Caco-2 (cell line): ENCODE results near the gene UBA3. TPM values are rescaled to one million over a fixed set of nuclear protein-coding genes. Genes with fewer than 3 reads are reported as not detected.

Experiments
- BruUV-seq: library from RNA; stranded (reverse); fragments of 400-500 nt; replicated peaks from 2 replicates; lab custom pipeline; 2021; lab: Mats Ljungman, UMichigan
- CTCF ChIA-PET: fragments of 300-600 bp; sonication (Branson Sonifier 250); formaldehyde crosslinking; loops from one replicate; lab custom pipeline; 2022; ENCODE audit warnings: antibody characterized with exemption; lab: Charles Lee
- POLR2A ChIA-PET: fragments of 300-600 bp; sonication (Branson Sonifier 250); formaldehyde crosslinking; loops from one replicate; lab custom pipeline; 2022; ENCODE audit warnings: antibody characterized with exemption; lab: Charles Lee
- DNase-seq, 2 experiments: peaks; one replicate each; pipeline versions ENCODE4 v3.0.0 to v3.0.0-alpha.2; 2020 to 2022
- H3K27me3 ChIP-seq: replicated peaks from 2 replicates; pipeline ENCODE4 v1.6.0; 2011; ENCODE audit warnings: low read length; ENCODE audit not compliant: control insufficient read depth, insufficient read depth
- H3K36me3 ChIP-seq: 2 replicates; pipeline ENCODE4 v1.5.1; 2011; ENCODE audit warnings: low read length; ENCODE audit not compliant: control insufficient read depth, insufficient read depth
- H3K4me1 ChIP-seq: fragments of 250-450 bp; sonication (Bioruptor Pico); 2 replicates; pipeline ENCODE4 v1.5.1; 2020; ENCODE audit warnings: mild to moderate bottlenecking
- H3K4me3 ChIP-seq: 2 replicates; pipeline ENCODE4 v1.5.1; 2011; ENCODE audit warnings: low read depth, mild to moderate bottlenecking, control low read depth, low read length
- H3K9me3 ChIP-seq: fragments of 250-450 bp; sonication (Bioruptor Pico); 2 replicates; pipeline ENCODE4 v1.5.1; 2020; ENCODE audit warnings: mild to moderate bottlenecking, moderate library complexity
- H3K27ac Mint-ChIP-seq: one replicate; pipeline ENCODE4 v1.8.0; 2022; ENCODE audit warnings: mixed read lengths; ENCODE audit not compliant: unreplicated experiment
- H3K27me3 Mint-ChIP-seq: one replicate; pipeline ENCODE4 v1.8.0; 2022; ENCODE audit warnings: mixed read lengths; ENCODE audit not compliant: insufficient read depth, unreplicated experiment
- H3K36me3 Mint-ChIP-seq: one replicate; pipeline ENCODE4 v1.8.0; 2022; ENCODE audit warnings: mild to moderate bottlenecking, mixed read lengths; ENCODE audit not compliant: insufficient read depth, unreplicated experiment
- H3K4me1 Mint-ChIP-seq: one replicate; pipeline ENCODE4 v1.8.0; 2022; ENCODE audit warnings: low read depth, mixed read lengths; ENCODE audit not compliant: unreplicated experiment
- H3K4me3 Mint-ChIP-seq: one replicate; pipeline ENCODE4 v1.8.0; 2022; ENCODE audit warnings: mild to moderate bottlenecking, moderate library complexity, mixed read lengths; ENCODE audit not compliant: unreplicated experiment
- H3K9me3 Mint-ChIP-seq: one replicate; pipeline ENCODE4 v1.8.0; 2022; ENCODE audit warnings: mixed read lengths; ENCODE audit not compliant: unreplicated experiment
- intact Hi-C: fragments of 100-400 bp; cut with micrococcal nuclease; formaldehyde crosslinking; loops from one replicate; pipeline ENCODE4 v1.10.0; 2022; ENCODE audit not compliant: unreplicated experiment
- total RNA-seq: library from RNA; stranded (reverse); gene quantifications from 2 replicates; pipeline ENCODE4 v1.2.3, GENCODE V29; 2022
- TF ChIP-seq, protein P1 (sequence below), 2 experiments: fragments of 200-600 bp in 1 of 2; IDR thresholded peaks; 1 replicate in 1 of 2; 2 replicates in 1 of 2; pipeline versions ENCODE4 v1.5.1 to v1.8.0; 2011 to 2022; ENCODE audit warnings: antibody characterized with exemption in 1 of 2, control low read depth in 1 of 2, inconsistent platforms in 1 of 2, low read depth in 1 of 2, low read length in 1 of 2, mild to moderate bottlenecking in 1 of 2, moderate library complexity in 1 of 2; ENCODE audit not compliant: insufficient read depth in 1 of 2, severe bottlenecking in 1 of 2, unreplicated experiment in 1 of 2

The UBA3 gene
- total RNA-seq, 1 experiment from 2014 or later: 49.6 TPM

DNA sequence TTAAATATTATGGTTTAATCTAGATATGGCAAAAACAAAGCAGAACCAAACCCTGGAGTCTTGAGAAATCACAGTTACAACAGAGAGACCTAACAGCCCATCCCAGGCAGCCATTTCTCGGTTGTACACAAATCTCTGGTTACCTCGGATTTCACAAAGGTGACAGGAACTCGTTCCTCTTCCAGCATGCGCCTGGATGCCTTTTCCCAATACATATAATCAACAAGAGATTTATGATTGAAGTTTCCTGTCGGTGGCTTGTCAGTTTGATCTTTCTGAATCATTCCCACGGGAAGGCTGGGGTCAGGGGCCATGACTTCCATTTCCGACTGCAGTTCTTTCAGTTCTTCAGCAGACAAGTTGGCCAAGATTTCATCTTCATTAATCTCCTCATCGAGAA lies 41.8 kb upstream of the UBA3 start:
- no peak overlapping the region for H3K4me3 Mint-ChIP-seq
- no peaks in the 10 kb centered on the region for H3K27me3 ChIP-seq
- H3K4me1 ChIP-seq: peaks cover 5% of the 10 kb centered on the region; the same call in 1 of the 2 replicates
- no peaks in the 10 kb centered on the region for H3K27me3 Mint-ChIP-seq
- intact Hi-C loops: loop anchor here (1.0 kb wide), 3 partner anchors 184 to 549 kb away; no protein-coding TSS in a partner anchor
- H3K36me3 ChIP-seq: no peaks in the 10 kb centered on the region
- TF ChIP-seq, protein P1, sequence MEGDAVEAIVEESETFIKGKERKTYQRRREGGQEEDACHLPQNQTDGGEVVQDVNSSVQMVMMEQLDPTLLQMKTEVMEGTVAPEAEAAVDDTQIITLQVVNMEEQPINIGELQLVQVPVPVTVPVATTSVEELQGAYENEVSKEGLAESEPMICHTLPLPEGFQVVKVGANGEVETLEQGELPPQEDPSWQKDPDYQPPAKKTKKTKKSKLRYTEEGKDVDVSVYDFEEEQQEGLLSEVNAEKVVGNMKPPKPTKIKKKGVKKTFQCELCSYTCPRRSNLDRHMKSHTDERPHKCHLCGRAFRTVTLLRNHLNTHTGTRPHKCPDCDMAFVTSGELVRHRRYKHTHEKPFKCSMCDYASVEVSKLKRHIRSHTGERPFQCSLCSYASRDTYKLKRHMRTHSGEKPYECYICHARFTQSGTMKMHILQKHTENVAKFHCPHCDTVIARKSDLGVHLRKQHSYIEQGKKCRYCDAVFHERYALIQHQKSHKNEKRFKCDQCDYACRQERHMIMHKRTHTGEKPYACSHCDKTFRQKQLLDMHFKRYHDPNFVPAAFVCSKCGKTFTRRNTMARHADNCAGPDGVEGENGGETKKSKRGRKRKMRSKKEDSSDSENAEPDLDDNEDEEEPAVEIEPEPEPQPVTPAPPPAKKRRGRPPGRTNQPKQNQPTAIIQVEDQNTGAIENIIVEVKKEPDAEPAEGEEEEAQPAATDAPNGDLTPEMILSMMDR (IDR thresholded peaks at IDR 0.05; ENCODE audit: insufficient read depth in 1 of 2, low read depth in 1 of 2, low read length in 1 of 2, severe bottlenecking in 1 of 2, unreplicated experiment in 1 of 2): no peak
- CTCF ChIA-PET: interaction anchor here (0.8 to 1.4 kb wide), 3 partner anchors 41 to 264 kb away, joined by 3 to 5 read pairs (median 4); partner anchors contain the start of gene FRMD4B
- H3K9me3 ChIP-seq: no peaks in the 10 kb centered on the region
- H3K4me1 Mint-ChIP-seq: no peaks in the 10 kb centered on the region
- H3K4me3 ChIP-seq: no peak overlapping the region
- no peak for DNase-seq
- H3K27ac Mint-ChIP-seq: no peak overlapping the region
- no peaks in the 10 kb centered on the region for H3K36me3 Mint-ChIP-seq
- no peaks in the 10 kb centered on the region for H3K9me3 Mint-ChIP-seq
- POLR2A ChIA-PET: no interaction called here
- no TSS peak for BruUV-seq

DNA sequence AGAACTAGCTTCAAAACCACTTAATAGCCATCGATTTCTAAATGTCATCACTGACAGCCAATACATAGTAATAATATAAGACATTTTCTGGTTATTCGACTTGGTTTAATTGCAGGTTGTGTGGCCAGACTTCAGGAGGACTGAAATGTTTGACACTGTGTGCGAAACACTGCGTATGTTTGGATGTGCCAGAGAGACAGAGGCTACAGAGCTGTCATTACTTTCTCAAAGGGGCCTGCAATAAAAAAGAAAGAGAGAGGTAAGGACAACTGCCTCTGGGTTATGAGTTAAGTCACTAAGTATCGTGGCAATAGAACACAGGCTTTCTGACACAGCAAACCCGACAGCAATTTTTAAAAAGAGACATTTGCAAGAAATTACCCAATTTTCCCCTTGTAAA lies 41.3 kb upstream of the UBA3 start:
- Mint-ChIP-seq H3K27ac (no peak overlapping the region), H3K4me3 (no peak overlapping the region), H3K36me3 (no peaks in the 10 kb centered on the region), H3K9me3 (no peaks in the 10 kb centered on the region), H3K27me3 (no peaks in the 10 kb centered on the region), H3K4me1 (no peaks in the 10 kb centered on the region)
- no TSS peak for BruUV-seq
- Histone ChIP-seq H3K9me3 (no peaks in the 10 kb centered on the region), H3K4me1 (peaks cover 8% of the 10 kb centered on the region; the same call in 1 of the 2 replicates), H3K27me3 (no peaks in the 10 kb centered on the region), H3K36me3 (no peaks in the 10 kb centered on the region), H3K4me3 (no peak overlapping the region)
- TF ChIP-seq, protein P1 (IDR thresholded peaks at IDR 0.05; ENCODE audit: insufficient read depth in 1 of 2, low read depth in 1 of 2, low read length in 1 of 2, severe bottlenecking in 1 of 2, unreplicated experiment in 1 of 2): no peak
- ChIA-PET POLR2A (no interaction called here), CTCF (interaction anchor here (0.8 to 1.4 kb wide), 3 partner anchors 41 to 264 kb away, joined by 3 to 5 read pairs (median 4); partner anchors contain the start of gene FRMD4B)
- intact Hi-C loops: loop anchor here (1.0 kb wide), 3 partner anchors 185 to 550 kb away; no protein-coding TSS in a partner anchor
- DNase-seq: no peak

DNA sequence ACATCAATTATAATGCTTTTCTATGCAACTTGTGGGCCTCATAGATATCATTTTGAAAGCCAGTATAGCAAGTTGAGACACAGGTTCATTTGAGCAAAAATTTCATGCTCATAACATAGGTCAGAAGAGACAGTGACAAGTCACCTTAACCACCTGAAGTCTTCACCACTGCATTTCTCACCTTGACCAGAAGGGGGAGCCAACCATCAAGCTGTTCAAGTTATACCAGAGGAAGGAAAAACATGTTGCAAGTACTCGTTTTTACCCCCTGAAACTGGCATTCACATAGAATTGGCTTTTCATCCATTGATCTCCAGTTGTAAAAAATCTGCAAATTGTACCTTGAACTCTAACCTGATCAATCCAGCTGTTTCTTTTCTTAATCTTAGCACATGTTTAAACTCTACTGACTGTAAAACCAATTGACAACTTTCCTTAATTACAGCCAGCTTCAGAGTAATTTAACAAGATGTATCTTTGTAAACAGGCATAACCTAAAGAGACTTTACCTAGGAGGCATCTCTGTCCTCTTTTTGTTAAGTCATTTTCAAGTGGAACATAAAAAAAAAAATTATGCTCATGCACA lies 40.8 kb upstream of the UBA3 start:
- ChIA-PET POLR2A (no interaction called here), CTCF (interaction anchor here (0.6 to 1.4 kb wide), 4 partner anchors 42 to 265 kb away, joined by 3 to 5 read pairs (median 4); partner anchors contain the start of gene FRMD4B)
- Mint-ChIP-seq H3K36me3 (no peaks in the 10 kb centered on the region), H3K4me1 (no peaks in the 10 kb centered on the region), H3K27me3 (no peaks in the 10 kb centered on the region), H3K9me3 (no peaks in the 10 kb centered on the region), H3K4me3 (no peak overlapping the region), H3K27ac (no peak overlapping the region)
- H3K4me1 ChIP-seq: peaks cover 8% of the 10 kb centered on the region; the same call in 1 of the 2 replicates
- H3K9me3 ChIP-seq: no peaks in the 10 kb centered on the region
- no TSS peak for BruUV-seq
- no peaks in the 10 kb centered on the region for H3K36me3 ChIP-seq
- peak; percentile 81 to 84 for DNase-seq
- no peak overlapping the region for H3K4me3 ChIP-seq
- H3K27me3 ChIP-seq: no peaks in the 10 kb centered on the region
- TF ChIP-seq, protein P1 (IDR thresholded peaks at IDR 0.05; ENCODE audit: insufficient read depth in 1 of 2, low read depth in 1 of 2, low read length in 1 of 2, severe bottlenecking in 1 of 2, unreplicated experiment in 1 of 2): peak; percentile 86 to 92
- intact Hi-C loops: loop anchor here (1.0 kb wide), 3 partner anchors 185 to 550 kb away; no protein-coding TSS in a partner anchor
